Measurements from ENCODE around the gene TTLL9.
"Not testable (repeated sequence)": the region's sequence is repeated elsewhere in the genome, so short reads cannot be mapped to it uniquely, and the experiment has no call there.

- not testable (repeated sequence) for TF ChIP-seq ZNF274 (IDR thresholded peaks at IDR 0.05; ENCODE audit: low read depth, low read length); YY1 (IDR thresholded peaks at IDR 0.05; ENCODE audit: insufficient read depth, insufficient read length)
Measured at GRCh38 chr20:31929631-31930030, 59.2 kb downstream of the TTLL9 start.

Data from NT2/D1 (cell line).